GM19351 (cell line): ENCODE data around the gene CEP78.
A peak's percentile ranks its signal among the peaks of the same experiment; 100 is the strongest.
"Not testable (repeated sequence)": the region's sequence is repeated elsewhere in the genome, so short reads cannot be mapped to it uniquely, and the experiment has no call there.

ENCODE experiments used
- ATAC-seq: cut with Tn5 transposase; IDR thresholded peaks from one replicate; pipeline ENCODE4 v1.9.1; 2021; ENCODE audit warnings: mild to moderate bottlenecking, moderate library complexity; ENCODE audit not compliant: unreplicated experiment

CEP78 gene, protein sequence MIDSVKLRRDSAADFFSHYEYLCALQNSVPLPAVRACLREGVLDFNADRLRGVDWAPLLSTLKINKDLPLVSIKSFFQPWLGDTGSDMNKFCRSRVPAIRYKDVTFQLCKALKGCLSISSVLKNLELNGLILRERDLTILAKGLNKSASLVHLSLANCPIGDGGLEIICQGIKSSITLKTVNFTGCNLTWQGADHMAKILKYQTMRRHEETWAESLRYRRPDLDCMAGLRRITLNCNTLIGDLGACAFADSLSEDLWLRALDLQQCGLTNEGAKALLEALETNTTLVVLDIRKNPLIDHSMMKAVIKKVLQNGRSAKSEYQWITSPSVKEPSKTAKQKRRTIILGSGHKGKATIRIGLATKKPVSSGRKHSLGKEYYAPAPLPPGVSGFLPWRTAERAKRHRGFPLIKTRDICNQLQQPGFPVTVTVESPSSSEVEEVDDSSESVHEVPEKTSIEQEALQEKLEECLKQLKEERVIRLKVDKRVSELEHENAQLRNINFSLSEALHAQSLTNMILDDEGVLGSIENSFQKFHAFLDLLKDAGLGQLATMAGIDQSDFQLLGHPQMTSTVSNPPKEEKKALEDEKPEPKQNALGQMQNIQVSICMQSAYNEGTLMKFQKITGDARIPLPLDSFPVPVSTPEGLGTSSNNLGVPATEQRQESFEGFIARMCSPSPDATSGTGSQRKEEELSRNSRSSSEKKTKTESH

DNA sequence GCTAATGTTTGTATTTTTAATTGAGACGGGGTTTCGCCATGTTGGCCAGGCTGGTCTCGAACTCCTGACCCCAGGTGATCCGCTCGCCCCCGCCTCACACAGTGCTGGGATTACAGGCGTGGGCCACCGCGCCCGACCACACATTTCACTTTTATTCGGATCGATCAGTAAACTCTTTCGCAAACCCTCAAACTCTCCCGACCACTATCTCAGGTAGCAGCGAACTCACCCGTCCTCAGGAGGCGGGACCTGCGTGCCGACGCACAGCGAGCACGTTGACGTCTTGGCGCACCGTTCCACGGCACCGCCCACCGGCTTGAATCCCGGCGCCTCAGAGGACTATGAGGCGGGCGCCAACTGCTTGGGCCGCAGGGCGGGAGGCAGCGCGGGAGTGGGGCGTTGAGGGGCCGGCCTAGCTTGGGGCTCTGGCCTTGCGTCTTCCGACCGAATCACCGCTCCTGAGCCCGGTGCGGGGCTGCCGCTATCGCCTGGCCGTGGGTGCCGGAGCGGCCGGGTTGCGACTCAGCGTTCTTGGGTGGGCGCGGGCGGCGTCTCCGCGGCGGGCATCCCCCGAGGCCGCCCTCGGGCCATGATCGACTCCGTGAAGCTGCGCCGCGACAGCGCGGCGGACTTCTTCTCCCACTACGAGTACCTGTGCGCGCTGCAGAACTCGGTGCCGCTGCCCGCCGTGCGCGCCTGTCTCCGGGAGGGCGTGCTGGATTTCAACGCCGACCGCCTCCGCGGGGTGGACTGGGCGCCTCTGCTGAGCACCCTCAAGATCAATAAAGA is at the start of gene CEP78:
TSS of gene CEP78 (plus strand) at position 314 of the 789 bp plus-strand sequence. CDS start at position 590, 276 bp downstream.
- peak; percentile 95 for ATAC-seq

- ATAC-seq: no peak
Measured at GRCh38 chr9:78187763-78188484, 48.0 kb upstream of the CEP78 start.

- no peak for ATAC-seq
Measured at GRCh38 chr9:78188594-78188993, 47.3 kb upstream of the CEP78 start.

GRCh38 chr9:78189001-78189400 is 46.9 kb upstream of the CEP78 start:
- no peak for ATAC-seq

- no peak for ATAC-seq
Measured at GRCh38 chr9:78189461-78189860, 46.4 kb upstream of the CEP78 start.

- no peak for ATAC-seq
Measured at GRCh38 chr9:78191931-78192330, 43.9 kb upstream of the CEP78 start.

DNA sequence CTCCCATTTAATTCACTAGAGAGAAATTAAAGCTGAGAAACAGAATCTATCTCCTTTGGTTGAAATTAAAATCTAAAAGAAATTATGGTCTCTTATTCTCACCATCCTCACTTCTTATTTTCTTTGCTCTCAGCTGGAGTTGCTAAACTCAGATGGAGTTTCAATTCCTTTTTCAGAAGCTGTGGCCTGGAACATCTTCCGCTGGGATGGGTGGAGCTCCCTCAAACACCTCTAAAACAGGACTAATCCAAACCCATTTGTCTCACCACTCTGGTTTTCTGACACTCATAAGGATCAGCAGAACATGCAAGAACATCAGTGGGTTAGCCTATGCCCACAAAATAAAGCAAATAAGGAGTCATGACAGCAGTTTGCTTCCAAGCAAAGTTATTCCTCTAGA is 39.6 kb upstream of the CEP78 start:
- ATAC-seq: peak; percentile 54

DNA sequence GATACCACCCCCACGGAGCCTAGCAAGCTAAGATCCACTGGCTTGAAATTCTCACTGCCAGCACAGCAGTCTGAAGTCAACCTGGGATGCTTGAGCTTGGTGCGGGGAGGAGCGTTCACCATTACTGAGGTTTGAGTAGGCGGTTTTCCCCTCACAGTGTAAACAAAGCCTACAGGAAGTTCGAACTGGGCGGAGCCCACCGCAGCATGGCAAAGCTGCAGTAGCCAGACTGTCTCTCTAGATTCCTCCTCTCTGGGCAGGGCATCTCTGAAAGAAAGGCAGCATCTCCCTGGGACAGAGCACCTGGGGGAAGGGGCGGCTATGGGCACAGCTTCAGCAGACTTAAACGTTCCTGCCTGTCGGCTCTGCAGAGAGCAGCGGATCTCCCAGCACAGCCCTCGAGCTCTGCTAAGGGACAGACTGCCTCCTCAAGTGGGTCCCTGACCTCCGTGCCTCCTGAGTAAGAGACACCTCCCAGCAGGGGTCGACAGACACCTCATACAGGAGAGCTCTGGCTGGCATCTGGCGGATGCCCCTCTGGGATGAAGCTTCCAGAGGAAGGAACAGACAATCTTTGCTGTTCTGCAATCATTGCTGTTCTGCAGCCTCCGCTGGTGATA is 34.6 kb upstream of the CEP78 start:
- peak; percentile 80 for ATAC-seq

- no peak for ATAC-seq
Measured at GRCh38 chr9:78207319-78207718, 28.6 kb upstream of the CEP78 start.

DNA sequence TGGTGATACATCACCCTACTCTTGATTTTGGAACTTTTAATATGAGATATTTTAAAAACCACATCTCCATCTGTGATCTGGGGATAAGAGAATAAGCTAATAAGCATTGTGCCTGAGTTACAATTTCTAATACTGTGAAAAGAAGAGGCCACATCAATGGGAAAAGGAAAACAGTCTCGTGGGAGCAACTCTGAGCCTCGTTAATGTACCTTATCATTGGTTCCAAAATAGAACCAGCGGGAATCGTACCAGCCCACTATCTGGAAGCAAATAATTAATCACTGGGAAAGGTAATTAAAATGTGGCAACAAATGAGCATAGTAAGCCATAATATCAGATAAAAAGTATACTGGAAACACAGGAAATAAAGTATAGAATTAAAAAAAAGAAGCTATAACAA is 28.0 kb upstream of the CEP78 start:
- no peak for ATAC-seq

DNA sequence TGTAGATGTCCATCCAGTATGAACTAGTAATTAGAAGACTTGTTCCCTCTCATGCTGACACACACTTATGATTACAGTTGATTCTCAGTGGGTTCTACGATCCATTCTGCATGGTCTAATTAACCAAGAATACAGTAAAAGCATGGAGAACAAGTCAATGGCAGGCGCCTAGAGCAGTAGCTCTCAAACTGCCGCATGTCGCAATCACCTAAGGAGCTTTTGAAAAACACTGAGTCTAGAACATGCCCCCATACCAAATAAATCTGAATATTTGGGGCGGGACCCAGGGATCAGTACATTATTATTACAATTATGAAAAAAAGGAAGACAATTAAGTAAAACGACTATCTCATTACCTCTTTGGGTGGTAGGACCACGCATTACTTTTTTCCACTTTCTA is 26.7 kb upstream of the CEP78 start:
- no peak for ATAC-seq

- peak; percentile 92 for ATAC-seq
Measured at GRCh38 chr9:78210841-78211301, 25.0 kb upstream of the CEP78 start.

DNA sequence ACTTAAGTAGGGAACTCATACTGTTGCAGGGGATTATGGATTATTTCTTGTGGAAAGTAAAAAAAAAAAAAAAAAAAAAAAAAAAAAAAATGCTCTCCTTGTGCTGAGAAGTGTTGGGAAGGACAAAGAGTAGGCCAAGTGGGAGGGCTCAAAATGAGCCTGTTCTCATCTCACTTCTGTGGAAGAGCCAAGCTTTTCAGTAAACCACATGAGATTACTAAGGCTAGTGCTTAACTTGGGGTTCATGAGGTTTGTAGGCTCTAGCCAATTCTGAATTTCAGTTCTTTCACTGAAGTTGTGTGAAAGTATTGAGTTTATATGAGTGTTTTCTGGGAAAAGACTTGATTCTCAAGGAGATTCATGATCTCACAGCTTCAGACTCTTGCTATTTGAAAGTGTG is 23.0 kb upstream of the CEP78 start:
- ATAC-seq: no peak

DNA sequence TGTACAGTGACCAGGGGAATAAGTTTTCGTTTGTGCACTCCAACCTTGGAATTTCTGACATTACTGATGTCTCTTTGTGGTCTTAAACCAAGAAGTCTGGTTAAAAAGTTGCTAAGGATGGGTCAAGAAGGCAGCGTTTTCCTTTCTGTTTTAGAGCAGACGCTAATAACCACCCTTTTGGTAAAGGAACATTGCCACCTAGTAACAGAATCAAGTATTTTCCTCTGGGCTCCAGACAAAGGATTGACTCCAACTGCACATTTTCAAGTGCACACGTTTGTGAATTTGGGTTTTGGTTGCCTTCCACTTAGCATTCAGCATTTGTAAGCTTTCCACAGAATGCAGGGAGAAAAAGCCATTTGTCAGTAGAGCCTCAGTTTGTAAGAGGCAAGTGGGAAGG is 22.2 kb upstream of the CEP78 start:
- ATAC-seq: no peak

DNA sequence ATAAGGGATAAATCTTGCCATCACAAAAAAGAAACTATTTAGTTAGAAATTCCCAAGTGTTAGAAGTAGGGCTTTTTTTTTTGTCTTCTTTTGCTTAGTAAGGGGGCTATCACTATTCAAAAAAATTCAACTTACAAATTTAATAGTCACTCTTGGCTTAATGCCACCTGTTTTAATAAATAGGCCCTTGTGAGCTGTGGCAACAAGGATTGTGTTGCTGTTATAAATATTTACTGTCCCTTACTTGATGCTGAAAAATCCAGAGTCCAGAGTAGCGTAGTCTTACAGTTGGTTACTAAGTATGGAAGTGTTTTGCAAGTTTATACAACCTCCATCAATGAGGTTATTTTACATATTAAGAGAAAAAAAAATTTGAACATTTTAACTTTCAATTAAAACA is 21.4 kb upstream of the CEP78 start:
- ATAC-seq: no peak

DNA sequence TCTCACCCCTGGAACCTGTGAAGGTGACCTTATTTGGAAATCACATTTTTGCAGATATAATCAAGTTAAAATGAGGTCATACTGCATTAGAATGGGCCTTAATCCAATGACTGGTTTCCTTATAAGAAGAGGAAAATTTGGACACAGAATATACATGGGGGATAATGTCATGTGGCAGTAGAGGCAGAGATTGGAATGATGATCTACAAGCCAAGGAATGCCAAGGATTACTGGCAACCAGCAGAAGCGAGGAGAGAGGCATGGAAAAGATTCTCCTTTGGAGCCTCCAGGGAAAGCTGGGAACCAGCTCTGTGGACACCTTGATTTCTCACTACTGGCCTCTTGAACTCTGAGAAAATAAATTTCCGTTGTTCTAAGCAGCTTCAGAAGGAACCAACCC is 20.2 kb upstream of the CEP78 start:
- no peak for ATAC-seq

DNA sequence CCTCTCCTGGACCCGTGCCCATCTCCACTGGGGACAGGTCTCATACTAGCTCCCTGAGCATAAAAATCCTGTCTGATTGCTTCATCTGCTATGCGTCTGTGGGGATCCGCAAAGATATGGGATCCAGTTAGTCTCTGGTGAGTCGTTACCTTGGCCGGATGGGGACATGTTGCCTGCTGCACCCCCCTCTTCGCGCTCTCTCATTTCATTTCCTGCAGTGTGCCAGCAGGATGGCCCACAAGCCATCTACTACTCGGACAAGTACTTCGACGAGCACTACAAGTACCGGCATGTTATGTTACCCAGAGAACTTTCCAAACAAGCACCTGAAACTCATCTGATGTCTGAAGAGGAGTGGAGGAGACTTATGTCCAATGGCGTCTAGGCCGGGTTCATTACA is 17.0 kb upstream of the CEP78 start:
- no peak for ATAC-seq

DNA sequence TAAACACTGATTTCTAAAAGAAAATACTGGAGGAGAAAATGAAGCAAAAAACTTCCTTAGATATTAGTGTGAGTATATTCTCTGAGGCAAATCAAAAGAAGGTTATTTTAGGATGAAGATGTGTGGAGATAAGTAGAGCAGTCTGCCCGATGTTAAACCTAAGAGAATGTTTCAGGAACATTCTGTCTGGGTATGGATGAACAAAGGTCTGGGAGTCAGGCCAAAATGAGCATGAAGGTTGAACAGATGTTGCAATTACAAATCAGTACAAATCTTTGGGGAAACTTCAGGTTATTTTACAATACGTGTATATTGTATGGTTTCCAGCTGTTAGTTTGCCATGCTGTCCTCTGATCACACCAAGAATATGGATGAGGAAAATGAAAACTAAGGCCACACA is 14.4 kb upstream of the CEP78 start:
- no peak for ATAC-seq

- not testable (repeated sequence) for ATAC-seq
Measured at GRCh38 chr9:78221841-78222240, 14.0 kb upstream of the CEP78 start.

- no peak for ATAC-seq
Measured at GRCh38 chr9:78230761-78231160, 5.1 kb upstream of the CEP78 start.
